Lung (tissue), 12 donors: ENCODE measurements around the gene GABARAPL2. TPM values are rescaled to one million over a fixed set of nuclear protein-coding genes. Genes with fewer than 3 reads are reported as not detected.
A peak's percentile ranks its signal among the peaks of the same experiment; 100 is the strongest.
"Not testable (repeated sequence)": the region's sequence is repeated elsewhere in the genome, so short reads cannot be mapped to it uniquely, and the experiment has no call there.

Experiments used
- ATAC-seq: fragments of 200-7000 bp; cut with Tn5 transposase; one replicate; pipeline ENCODE4 v1.9.1; 2020; ENCODE audit warnings: moderate number of reproducible peaks; ENCODE audit not compliant: insufficient read depth, low FRiP score
- DNase-seq, 3 donors: peaks; one replicate each; pipeline ENCODE4 v3.0.0-alpha.2; 2013 to 2017
- H3K27ac ChIP-seq, 2 donors: one replicate each; pipeline ENCODE4 v1.5.1; 2013; ENCODE audit warnings: mild to moderate bottlenecking in 2 of 2, moderate library complexity in 2 of 2, control low read depth in 1 of 2, inconsistent platforms in 1 of 2, low read depth in 1 of 2, low read length in 1 of 2
- H3K27me3 ChIP-seq, 3 donors: one replicate each; pipeline ENCODE4 v1.5.1; 2013; ENCODE audit warnings: low read length in 2 of 3; ENCODE audit not compliant: control insufficient read depth in 3 of 3, insufficient read depth in 3 of 3
- H3K36me3 ChIP-seq, 4 donors: one replicate each; pipeline ENCODE4 v1.5.1; 2013; ENCODE audit warnings: low read length in 4 of 4, mild to moderate bottlenecking in 1 of 4, moderate library complexity in 1 of 4; ENCODE audit not compliant: control insufficient read depth in 4 of 4, insufficient read depth in 4 of 4
- H3K4me1 ChIP-seq, 5 donors: one replicate each; pipeline ENCODE4 v1.5.1; 2013; ENCODE audit warnings: low read length in 5 of 5, mild to moderate bottlenecking in 2 of 5, moderate library complexity in 1 of 5; ENCODE audit not compliant: control insufficient read depth in 5 of 5, insufficient read depth in 5 of 5
- H3K4me3 ChIP-seq: one replicate; pipeline ENCODE4 v1.5.1; 2013; ENCODE audit warnings: mild to moderate bottlenecking, control low read depth, moderate library complexity
- H3K9ac ChIP-seq, 2 donors: one replicate each; pipeline ENCODE4 v1.5.1; 2013; ENCODE audit warnings: low read length in 2 of 2, control low read depth in 1 of 2; ENCODE audit not compliant: insufficient read depth in 1 of 2
- H3K9me3 ChIP-seq, 4 donors: one replicate each; pipeline ENCODE4 v1.5.1; 2013; ENCODE audit warnings: low read length in 3 of 4, mild to moderate bottlenecking in 1 of 4, moderate library complexity in 1 of 4; ENCODE audit not compliant: control insufficient read depth in 4 of 4, insufficient read depth in 3 of 4
- WGBS, 2 donors: extraction: QIAGEN DNeasy Blood & Tissue Kit; methylation state at CpG; one replicate each; pipeline ENCODE4 v1.1.7; 2013; 5-methylcytosine and 5-hydroxymethylcytosine counted together
- polyA plus RNA-seq, 2 donors: library from polyadenylated mRNA; stranded (reverse); fragments of 200-250 nt; gene quantifications; one replicate each; pipeline ENCODE4 v1.2.1, GENCODE V29; 2013
- total RNA-seq, 2 donors: library from RNA; depleted of rRNA in 1 of 2; stranded (reverse); fragments of >200 nt in 1 of 2; gene quantifications; one replicate each; pipeline ENCODE4 v1.2.1, GENCODE V29; 2014 to 2021
- TF ChIP-seq, protein P1 (sequence below): IDR thresholded peaks from 2 replicates; pipeline ENCODE4 v1.5.1; 2012; ENCODE audit warnings: mild to moderate bottlenecking; ENCODE audit errors: control extremely low read depth, extremely low read depth
- donor health status: control.
- donor health status: control.
- donor health status: Bipolar disorder and iron deficiency.
- donor health status: healthy.
- donor health status: DM: yes; HTN: yes; CAD: no.

Gene GABARAPL2
- total and polyA plus RNA-seq, 4 donors = 72.9 to 180 (median 104) TPM

DNA sequence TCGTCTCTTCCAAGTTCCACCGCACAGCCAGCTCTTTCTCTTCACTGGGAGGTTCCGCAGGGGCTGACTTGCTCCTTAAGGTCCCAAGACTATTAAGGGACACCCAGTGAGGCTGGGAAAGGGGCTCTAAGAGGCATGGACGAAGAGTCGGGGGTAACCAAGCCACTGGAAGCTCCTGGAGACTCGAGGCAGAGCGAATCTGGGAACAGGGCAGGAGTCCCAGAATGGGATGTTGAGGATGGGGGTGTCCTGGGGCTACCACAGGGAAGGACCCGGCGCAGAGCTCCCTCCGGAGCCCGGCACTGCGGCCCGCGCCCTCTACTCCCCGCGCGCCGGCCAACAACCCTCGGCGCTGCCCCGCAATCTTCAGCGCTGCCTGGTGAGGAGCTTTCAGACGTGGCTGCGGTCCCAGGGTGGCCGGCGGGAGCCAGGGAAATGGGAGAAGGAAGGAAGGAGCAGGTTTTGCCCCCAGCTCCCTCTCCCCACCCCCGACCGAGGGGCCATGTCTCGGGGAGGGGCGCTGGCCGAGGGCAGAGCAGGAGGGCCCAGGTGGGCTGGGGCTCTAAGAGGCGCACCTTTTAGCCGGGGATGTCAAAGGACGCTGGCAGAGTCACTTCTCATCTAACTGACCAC lies 30.9 kb upstream of the GABARAPL2 start:
- no peak overlapping the region for H3K27ac ChIP-seq
- H3K27me3 ChIP-seq = no peaks in the 10 kb centered on the region
- 73 to 77% methylated on average over 34 of the region's 34 CpGs for WGBS, 2 donors
- ATAC-seq (no peak), DNase-seq (no peak)
- H3K4me1 ChIP-seq = no peaks in the 10 kb centered on the region
- H3K4me3 ChIP-seq = no peak overlapping the region
- no peaks in the 10 kb centered on the region for H3K9me3 ChIP-seq
- H3K36me3 ChIP-seq = no peaks in the 10 kb centered on the region
- H3K9ac ChIP-seq = peak overlapping the region in 1 of 2 donors; percentile 37
- TF ChIP-seq, protein P1, sequence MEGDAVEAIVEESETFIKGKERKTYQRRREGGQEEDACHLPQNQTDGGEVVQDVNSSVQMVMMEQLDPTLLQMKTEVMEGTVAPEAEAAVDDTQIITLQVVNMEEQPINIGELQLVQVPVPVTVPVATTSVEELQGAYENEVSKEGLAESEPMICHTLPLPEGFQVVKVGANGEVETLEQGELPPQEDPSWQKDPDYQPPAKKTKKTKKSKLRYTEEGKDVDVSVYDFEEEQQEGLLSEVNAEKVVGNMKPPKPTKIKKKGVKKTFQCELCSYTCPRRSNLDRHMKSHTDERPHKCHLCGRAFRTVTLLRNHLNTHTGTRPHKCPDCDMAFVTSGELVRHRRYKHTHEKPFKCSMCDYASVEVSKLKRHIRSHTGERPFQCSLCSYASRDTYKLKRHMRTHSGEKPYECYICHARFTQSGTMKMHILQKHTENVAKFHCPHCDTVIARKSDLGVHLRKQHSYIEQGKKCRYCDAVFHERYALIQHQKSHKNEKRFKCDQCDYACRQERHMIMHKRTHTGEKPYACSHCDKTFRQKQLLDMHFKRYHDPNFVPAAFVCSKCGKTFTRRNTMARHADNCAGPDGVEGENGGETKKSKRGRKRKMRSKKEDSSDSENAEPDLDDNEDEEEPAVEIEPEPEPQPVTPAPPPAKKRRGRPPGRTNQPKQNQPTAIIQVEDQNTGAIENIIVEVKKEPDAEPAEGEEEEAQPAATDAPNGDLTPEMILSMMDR = no peak

DNA sequence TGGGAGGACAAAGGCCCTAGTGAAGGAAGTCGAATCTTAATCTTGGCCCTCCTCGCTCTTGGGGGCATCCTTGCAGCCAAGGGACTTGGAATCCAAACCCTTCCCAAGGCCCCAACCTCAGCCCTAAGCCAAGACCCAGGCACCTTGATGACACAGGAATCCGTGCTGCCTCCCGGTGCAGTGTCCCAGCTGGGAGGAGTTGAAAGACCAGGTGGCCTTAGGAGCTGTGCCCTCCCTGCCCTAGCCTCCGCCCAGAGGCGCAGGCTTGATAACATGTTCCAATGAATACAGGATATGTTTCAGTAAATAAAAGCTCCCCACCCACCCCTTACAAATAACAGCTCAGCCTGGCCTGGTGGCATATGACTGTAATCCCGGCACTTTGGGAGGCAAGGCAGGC lies 30.3 kb upstream of the GABARAPL2 start, which contains the start of gene CHST5:
Gene CHST5 (minus strand): TSS at position 208 of the 400 bp plus-strand sequence. CDS start 5,724 bp downstream, outside the sequence.
- H3K36me3 ChIP-seq = no peaks in the 10 kb centered on the region
- H3K9ac ChIP-seq = peak within 1 kb of the TSS in 1 of 2 donors; percentile 37
- 83 to 87% methylated on average over 7 of the region's 7 CpGs for WGBS, 2 donors
- H3K4me3 ChIP-seq = no peak within 1 kb of the TSS
- no peak within 1 kb of the TSS for H3K27ac ChIP-seq
- H3K27me3 ChIP-seq = no peaks in the 10 kb centered on the region
- no peaks in the 10 kb centered on the region for H3K9me3 ChIP-seq
- TF ChIP-seq, protein P1 = no peak
- no peak for ATAC-seq
- no peaks in the 10 kb centered on the region for H3K4me1 ChIP-seq
- DNase-seq = no peak

DNA sequence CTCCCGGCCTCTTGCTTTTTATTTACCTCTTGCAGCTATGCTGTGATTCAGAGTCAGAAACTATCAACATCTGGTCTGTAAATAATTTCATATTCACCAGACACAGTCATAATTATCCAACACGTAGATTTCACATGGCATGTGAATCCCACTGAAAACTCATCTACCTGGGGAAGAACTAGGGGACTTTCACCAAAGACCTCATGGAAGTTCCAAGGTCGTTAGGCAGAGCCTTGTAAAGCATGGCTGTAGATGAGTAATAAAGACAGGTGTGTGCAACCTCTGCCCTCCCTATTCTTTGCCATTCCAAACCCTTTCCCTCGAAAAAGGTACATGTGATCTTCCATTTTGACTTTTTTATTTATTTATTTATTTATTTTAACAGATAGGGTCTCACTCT lies 28.4 kb upstream of the GABARAPL2 start:
- Histone ChIP-seq H3K9me3 (no peaks in the 10 kb centered on the region), H3K27ac (no peak overlapping the region), H3K36me3 (peaks cover 0 to 2% (median under 1%) of the 10 kb centered on the region in 4 donors), H3K9ac (no peak overlapping the region), H3K4me3 (no peak overlapping the region), H3K27me3 (no peaks in the 10 kb centered on the region), H3K4me1 (no peaks in the 10 kb centered on the region)
- DNase-seq (no peak), ATAC-seq (no peak)
- TF ChIP-seq, protein P1 = no peak
- 91 to 97% methylated on average over 4 of the region's 4 CpGs for WGBS, 2 donors

DNA sequence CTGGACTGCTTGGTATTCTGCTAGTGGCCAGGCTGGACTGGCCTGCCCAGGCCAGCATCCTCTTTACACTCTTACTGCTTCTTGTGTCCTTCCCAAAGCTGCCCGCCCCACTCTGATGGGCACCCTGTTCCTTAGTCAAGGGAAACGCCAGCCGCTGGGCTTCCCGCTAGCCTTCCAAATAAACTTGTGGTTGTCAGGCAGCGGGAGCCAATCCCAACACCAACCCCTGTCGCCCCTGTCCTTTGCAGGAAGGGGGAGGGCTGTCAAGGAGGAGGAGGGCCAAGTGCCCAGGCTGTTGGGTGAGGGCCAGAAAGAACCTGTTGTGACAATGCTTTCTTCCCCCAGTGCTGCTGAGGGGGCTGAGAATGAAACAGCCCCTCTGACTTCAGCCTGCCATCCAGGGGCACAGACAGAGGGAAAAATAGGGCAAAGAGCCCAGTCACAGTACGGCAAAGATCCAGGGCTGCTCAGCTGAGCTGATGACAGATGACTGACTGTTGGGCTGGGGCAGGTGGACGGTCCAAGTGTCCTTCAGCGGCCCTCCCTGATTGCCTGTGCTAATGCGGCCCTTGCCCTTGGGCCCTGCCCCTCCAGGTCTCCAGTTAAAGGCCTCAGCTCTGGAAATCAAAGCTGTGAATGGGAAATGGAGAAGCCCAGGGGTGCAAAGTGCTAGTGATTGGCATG lies 27.2 kb upstream of the GABARAPL2 start:
- not testable (repeated sequence) for H3K36me3 ChIP-seq, H3K4me1 ChIP-seq, DNase-seq, H3K27me3 ChIP-seq, H3K9me3 ChIP-seq, H3K4me3 ChIP-seq, ATAC-seq, H3K9ac ChIP-seq
- 84 to 87% methylated on average over 7 to 8 of the region's 10 CpGs for WGBS, 2 donors
- H3K27ac ChIP-seq = peak overlapping the region in 1 of 2 donors; percentile 51
